Neuron (in vitro differentiated cells): Measurements from ENCODE around the gene CAPSL.
"Not testable (repeated sequence)": the region's sequence is repeated elsewhere in the genome, so short reads cannot be mapped to it uniquely, and the experiment has no call there.

Experiments used
- H2AFZ ChIP-seq: one replicate; pipeline ENCODE4 v1.6.1; 2013; ENCODE audit warnings: low read depth, mild to moderate bottlenecking, inconsistent platforms, low read length, moderate library complexity
- H3K27me3 ChIP-seq: one replicate; pipeline ENCODE4 v1.6.1; 2013; ENCODE audit warnings: low read length; ENCODE audit not compliant: insufficient read depth
- H3K36me3 ChIP-seq: one replicate; pipeline ENCODE4 v1.6.1; 2013; ENCODE audit warnings: low read length; ENCODE audit not compliant: insufficient read depth
- H3K4me1 ChIP-seq: one replicate; pipeline ENCODE4 v1.6.1; 2013; ENCODE audit warnings: low read length; ENCODE audit not compliant: insufficient read depth
- H3K4me3 ChIP-seq: 2 replicates; pipeline ENCODE4 v1.5.1; 2013; ENCODE audit warnings: mild to moderate bottlenecking, low read length, moderate library complexity
- H3K9me3 ChIP-seq: one replicate; pipeline ENCODE4 v1.6.1; 2013; ENCODE audit warnings: low read length

Gene CAPSL

DNA sequence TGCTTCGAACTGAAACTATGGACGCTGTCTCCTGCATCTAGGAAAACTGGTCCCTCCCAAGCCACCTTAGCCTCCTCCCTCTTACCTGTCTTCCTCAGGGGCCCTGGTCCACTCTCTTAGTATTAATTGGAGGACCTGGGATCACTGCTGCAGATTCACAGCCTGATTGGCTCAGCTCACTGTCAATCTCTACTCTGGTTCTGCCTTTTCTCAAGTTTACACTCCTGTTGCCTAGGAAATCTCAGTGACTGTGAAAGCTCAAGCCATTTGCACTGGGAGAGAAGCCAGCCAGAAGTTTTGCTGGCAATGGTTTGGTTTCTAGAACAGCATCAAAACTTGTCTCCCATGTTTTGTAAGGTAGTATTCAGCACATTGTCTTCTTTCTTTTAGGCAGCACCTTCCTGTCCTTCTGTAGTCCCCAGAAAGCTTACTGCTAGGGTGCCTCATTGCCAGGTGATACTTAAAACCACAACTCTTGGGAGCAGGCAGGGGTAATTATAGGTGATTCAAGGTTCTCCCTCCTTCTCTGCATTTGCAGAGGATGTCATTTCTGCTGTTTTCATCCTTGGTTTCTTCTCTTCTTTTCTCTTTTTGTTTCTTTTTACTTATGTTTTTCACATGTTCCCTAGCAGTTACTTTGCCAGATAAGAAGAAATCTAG, at the start of gene CAPSL:
Gene CAPSL, minus strand, starts transcription at position 55 of the 660 bp plus-strand sequence. CDS start 17,502 bp downstream, outside the sequence.
- Histone ChIP-seq H2AFZ (no peak within 1 kb of the TSS), H3K4me1 (no peaks in the 10 kb centered on the region), H3K4me3 (no peak within 1 kb of the TSS), H3K9me3 (no peaks in the 10 kb centered on the region), H3K36me3 (no peaks in the 10 kb centered on the region), H3K27me3 (no peaks in the 10 kb centered on the region)

DNA sequence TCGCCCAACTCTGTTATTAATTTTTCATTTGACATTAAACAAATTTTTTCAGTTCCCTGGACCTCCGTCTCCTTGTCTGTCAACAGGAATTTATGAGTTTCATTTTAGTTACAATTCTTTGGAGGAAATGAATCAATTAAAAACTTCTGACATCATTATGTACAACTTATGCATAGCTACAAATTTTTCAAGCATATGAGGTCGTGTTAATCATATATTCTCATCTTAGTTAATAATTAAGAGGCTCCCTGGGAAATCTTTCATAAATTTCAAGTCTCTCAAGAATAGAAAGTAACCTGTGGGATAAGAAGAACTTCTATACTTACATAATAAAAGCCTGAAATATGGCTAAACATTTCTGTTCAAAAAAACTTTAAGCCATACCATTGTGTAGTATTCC, 49.4 kb upstream of the CAPSL start:
- no peak overlapping the region for H2AFZ ChIP-seq
- H3K9me3 ChIP-seq, result no peaks in the 10 kb centered on the region
- H3K36me3 ChIP-seq, result no peaks in the 10 kb centered on the region
- no peak overlapping the region for H3K4me3 ChIP-seq
- peaks cover 20% of the 10 kb centered on the region for H3K27me3 ChIP-seq
- no peaks in the 10 kb centered on the region for H3K4me1 ChIP-seq

DNA sequence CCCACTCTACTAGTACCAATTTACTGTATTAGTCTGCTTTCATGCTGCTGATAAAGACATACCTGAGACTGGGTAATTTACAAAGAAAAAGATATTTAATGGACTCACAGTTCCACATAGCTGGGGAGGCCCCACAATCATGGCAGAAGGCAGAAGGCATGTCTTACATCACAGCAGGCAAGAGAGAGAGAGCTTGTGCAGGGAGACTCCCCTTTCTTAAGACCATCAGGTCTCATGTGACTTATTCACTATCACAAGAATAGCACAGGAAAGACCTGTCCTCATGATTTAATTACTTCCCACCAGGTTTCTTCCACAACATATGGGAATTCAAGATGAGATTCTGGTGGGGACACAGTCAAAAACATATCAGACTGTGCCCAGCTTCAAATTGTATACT, 41.3 kb upstream of the CAPSL start:
- Histone ChIP-seq H3K4me3 (no peak overlapping the region), H3K27me3 (no peaks in the 10 kb centered on the region), H3K9me3 (peaks cover 3% of the 10 kb centered on the region), H3K36me3 (no peaks in the 10 kb centered on the region), H2AFZ (no peak overlapping the region), H3K4me1 (no peaks in the 10 kb centered on the region)

DNA sequence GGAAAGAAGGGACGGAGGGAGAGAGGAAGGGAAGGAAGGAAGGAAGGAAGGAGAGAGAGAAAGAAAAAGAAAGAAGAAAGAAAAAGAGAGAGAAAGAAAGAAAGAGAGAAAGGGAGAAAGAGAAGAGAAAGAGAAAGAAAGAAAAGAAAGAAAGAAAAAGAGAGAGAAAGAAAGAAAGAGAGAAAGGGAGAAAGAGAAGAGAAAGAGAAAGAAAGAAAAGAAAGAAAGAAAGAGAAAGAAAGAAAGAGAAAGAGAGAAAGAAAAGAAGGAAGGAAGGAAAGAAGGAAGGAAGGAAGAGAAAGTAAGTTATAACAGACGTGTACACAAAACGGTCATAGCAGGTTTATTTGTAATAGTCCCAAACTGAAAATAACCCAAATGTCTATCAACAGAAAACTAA, 38.4 kb upstream of the CAPSL start:
- not testable (repeated sequence) for H3K9me3 ChIP-seq, H3K27me3 ChIP-seq, H3K4me1 ChIP-seq, H3K4me3 ChIP-seq, H2AFZ ChIP-seq, H3K36me3 ChIP-seq

DNA sequence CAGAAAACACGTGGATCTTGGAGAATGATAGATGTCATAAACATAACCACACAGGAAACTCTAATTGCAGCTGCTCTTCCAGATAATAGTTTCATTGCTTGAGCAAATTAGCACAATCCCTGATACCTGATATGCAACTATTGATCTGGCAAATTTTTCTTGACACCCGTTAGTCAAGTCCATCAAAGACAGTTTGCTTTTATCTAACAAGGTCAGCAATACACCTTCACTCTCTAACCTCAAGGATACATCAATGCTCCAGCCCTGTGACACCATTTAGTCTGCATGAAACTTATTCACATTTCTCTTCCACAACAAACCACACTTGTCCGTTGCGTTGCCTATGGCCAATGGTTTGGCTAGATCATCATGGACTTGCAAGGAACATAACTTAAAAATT, 36.1 kb upstream of the CAPSL start:
- H3K36me3 ChIP-seq, result no peaks in the 10 kb centered on the region
- no peaks in the 10 kb centered on the region for H3K4me1 ChIP-seq
- H3K27me3 ChIP-seq, result no peaks in the 10 kb centered on the region
- H3K9me3 ChIP-seq, result no peaks in the 10 kb centered on the region
- no peak overlapping the region for H3K4me3 ChIP-seq
- no peak overlapping the region for H2AFZ ChIP-seq

DNA sequence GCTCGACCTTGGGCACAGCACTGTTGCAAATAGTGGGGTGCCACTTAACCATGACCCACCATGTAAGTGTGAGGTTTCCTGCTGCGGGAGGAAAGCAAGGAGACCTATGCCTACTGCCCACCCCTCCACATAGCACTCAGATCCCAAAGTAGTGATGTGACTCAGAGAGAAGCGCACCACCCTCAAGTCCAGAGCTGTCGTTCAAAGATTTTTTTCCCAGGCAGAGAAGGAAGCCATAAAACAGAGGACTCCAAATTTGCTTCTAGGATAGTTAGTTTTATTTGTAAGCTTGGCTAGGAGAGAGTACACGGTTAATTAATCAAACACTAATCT, 33.4 kb upstream of the CAPSL start:
- H3K36me3 ChIP-seq, result no peaks in the 10 kb centered on the region
- H3K9me3 ChIP-seq, result no peaks in the 10 kb centered on the region
- H3K27me3 ChIP-seq, result no peaks in the 10 kb centered on the region
- no peak overlapping the region for H3K4me3 ChIP-seq
- no peaks in the 10 kb centered on the region for H3K4me1 ChIP-seq
- no peak overlapping the region for H2AFZ ChIP-seq

DNA sequence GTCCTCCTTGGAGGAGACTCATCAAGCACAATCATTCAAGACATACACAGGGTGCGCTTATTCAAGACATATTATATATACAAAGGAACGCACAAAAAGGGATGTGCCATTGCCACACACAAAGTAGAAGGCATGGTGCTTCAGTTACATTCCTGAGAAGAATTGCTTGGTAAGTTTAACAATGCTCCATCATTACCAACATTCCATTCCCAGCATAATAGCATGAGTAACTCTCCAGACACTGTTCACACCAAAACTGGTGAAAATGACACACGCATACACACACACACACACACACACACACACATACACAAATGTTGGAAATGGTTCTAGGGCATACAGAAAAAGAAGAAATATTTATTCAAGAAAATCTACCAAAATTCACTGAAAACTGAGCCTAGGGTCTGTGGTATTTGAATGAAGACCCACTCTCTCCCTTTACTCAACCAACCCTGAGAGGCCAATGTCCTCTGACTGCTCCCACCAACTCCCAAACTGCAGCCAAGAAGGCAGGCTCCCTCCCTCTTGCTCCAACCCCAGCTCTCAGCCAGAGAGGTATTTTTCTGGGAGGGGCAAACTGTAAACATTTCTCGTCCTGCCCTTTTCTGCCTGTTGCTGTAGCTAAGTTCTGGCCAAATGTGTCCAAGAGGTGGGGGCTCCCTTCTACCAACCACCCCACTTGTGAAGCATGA, 32.9 kb upstream of the CAPSL start:
- Histone ChIP-seq H2AFZ (no peak overlapping the region), H3K27me3 (no peaks in the 10 kb centered on the region), H3K4me1 (no peaks in the 10 kb centered on the region), H3K4me3 (no peak overlapping the region), H3K9me3 (no peaks in the 10 kb centered on the region), H3K36me3 (no peaks in the 10 kb centered on the region)

DNA sequence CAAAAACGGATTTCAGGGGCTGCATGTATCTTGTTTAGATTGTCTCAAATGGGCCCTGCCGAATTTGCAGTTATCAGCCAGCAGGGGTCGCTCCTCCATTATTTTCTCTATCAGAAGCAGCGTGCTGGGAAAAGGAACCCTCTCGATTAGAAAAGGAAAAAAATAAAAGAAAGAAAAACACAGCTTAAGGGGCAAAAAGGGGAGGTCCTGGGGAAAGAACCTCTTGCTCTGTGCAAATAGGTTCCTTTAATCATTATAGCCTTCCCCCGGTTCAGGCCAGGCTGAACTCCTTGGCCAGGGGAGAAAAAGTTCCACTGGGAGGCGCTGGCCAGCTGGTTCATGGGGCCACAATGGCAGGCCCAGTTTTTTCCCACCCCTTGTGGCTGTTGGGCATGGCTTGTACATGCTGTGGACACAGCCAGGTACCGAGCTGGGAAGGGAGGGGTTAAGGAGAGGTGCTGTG, 25.0 kb upstream of the CAPSL start:
- Histone ChIP-seq H3K27me3 (no peaks in the 10 kb centered on the region), H3K4me3 (no peak overlapping the region), H2AFZ (no peak overlapping the region), H3K4me1 (no peaks in the 10 kb centered on the region), H3K36me3 (no peaks in the 10 kb centered on the region), H3K9me3 (no peaks in the 10 kb centered on the region)

DNA sequence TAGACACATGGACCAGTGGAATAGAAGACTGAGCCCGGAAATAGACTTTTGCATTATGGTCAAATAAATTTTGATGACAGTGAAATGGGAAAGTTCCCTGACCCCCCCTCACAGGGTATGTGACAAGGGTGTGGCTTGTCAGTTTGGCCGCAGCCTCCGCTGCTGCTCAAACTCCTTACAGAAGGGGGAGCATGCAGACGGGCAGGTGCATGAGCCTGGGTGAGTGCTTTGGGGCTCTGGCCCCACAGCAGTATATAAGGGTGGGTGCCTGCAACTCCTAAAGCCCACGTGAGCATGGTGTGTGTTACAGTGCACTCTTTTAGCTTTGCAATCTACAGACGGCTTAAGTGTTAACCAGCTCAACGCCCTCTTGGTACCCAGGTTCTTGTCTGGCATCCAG, 21.9 kb upstream of the CAPSL start:
- Histone ChIP-seq H3K4me3 (no peak overlapping the region), H3K27me3 (no peaks in the 10 kb centered on the region), H2AFZ (no peak overlapping the region), H3K9me3 (no peaks in the 10 kb centered on the region), H3K36me3 (no peaks in the 10 kb centered on the region), H3K4me1 (no peaks in the 10 kb centered on the region)

DNA sequence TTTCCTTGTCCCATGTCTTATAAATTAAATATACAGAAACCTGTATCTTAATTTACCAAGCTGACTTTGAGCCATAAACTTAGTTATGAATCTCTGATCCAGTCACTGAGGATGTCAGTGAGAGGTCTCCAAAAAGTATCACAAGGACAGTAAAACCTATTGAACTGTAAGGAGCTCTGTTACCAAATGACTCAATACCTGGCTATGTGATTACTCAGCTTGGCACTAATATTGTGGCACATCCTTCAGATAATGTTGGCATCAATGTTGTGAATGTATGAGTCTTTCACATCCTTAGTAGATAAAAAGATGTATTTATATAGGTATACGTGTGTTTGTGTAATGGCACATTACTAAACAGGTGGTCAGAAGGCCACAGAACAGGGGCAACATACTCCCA, 18.0 kb upstream of the CAPSL start:
- Histone ChIP-seq H3K27me3 (no peaks in the 10 kb centered on the region), H3K36me3 (no peaks in the 10 kb centered on the region), H3K4me1 (no peaks in the 10 kb centered on the region), H3K4me3 (no peak overlapping the region), H2AFZ (no peak overlapping the region), H3K9me3 (no peaks in the 10 kb centered on the region)

DNA sequence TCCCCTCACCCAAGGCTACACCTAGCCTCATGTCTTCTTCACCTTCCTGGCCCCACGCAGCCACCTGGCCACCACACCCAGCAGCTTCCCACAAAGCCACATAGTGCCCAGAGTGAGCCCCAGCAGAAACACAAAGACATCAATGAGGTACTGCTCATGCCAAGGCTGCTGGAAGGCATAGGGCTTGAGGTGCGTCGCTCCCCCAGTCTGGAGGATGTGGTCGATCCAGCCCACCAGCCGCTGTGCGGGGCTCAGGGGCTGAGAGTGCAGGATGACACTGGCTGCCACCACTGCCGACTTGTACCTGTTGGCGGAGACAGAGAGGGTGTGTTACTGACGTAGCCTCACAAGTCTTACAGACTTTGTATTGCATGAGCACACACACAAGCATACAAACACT, 15.8 kb upstream of the CAPSL start:
- Histone ChIP-seq H2AFZ (no peak overlapping the region), H3K36me3 (no peaks in the 10 kb centered on the region), H3K4me3 (no peak overlapping the region), H3K9me3 (no peaks in the 10 kb centered on the region), H3K4me1 (no peaks in the 10 kb centered on the region), H3K27me3 (no peaks in the 10 kb centered on the region)

DNA sequence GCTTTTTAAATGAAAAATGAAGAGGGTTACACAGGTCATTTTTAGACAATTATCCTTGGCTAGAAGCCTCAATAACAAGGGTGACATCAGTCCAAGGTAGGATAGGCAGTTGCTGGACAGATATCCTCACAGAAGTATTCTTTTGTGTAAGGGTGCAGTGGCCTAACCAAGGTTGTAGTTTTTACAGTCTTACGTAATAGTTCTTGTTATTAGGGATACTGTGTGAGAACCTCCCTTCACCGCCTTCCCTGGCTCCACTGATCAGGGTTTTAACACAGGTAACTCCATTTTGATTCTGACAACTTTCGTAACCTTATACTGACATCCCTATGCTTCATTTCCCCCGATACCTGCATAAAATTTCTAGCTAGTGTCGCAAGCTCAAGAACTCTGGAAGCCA, 8.7 kb upstream of the CAPSL start:
- no peaks in the 10 kb centered on the region for H3K4me1 ChIP-seq
- no peaks in the 10 kb centered on the region for H3K27me3 ChIP-seq
- H3K4me3 ChIP-seq, result no peak overlapping the region
- H2AFZ ChIP-seq, result no peak overlapping the region
- H3K36me3 ChIP-seq, result no peaks in the 10 kb centered on the region
- H3K9me3 ChIP-seq, result no peaks in the 10 kb centered on the region

DNA sequence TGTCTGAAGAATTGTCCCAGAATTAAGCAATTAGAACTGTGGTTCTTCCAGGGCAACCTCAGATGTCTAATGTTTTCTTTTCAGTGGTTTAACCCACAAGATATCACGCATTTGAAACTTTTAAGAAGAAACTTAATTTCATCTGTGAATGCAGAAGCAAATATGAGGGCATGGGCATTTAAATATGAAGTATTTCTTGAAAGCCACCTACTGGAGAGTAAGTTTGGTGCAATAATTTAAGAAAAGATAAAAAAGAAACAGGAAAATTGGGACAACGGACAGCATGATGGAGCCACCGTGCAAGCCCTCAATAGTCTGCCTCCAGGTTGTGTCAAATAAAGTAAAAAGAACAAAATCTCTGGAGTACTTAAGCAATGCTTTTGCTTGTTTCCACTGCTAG, 1.2 kb upstream of the CAPSL start:
- Histone ChIP-seq H3K9me3 (no peaks in the 10 kb centered on the region), H3K4me3 (no peak overlapping the region), H2AFZ (no peak overlapping the region), H3K27me3 (no peaks in the 10 kb centered on the region), H3K4me1 (no peaks in the 10 kb centered on the region), H3K36me3 (no peaks in the 10 kb centered on the region)
